Kasumi-1 (cell line): ENCODE results near the gene CCDC192.
"Not testable (repeated sequence)": the region's sequence is repeated elsewhere in the genome, so short reads cannot be mapped to it uniquely, and the experiment has no call there.

Source experiments
- DNase-seq, 2 experiments: peaks; one replicate each; lab custom pipeline; 2025; lab: John Stamatoyannopoulos, UW

The CCDC192 gene

GRCh38 chr5:127699416-127699815 is 3.8 kb upstream of the CCDC192 start:
- no peak for DNase-seq

- DNase-seq: no peak
Measured at GRCh38 chr5:127700237-127700766, 2.9 kb upstream of the CCDC192 start.

GRCh38 chr5:127702434-127702833 is 757 bp upstream of the CCDC192 start:
- no peak for DNase-seq

- peak; percentile 63 to 69 for DNase-seq
Measured at GRCh38 chr5:127705120-127705892, 2.1 kb downstream of the CCDC192 start.

- no peak for DNase-seq
Measured at GRCh38 chr5:127706691-127707090, 3.5 kb downstream of the CCDC192 start.

- DNase-seq: no peak
Measured at GRCh38 chr5:127707209-127707608, 4.0 kb downstream of the CCDC192 start.

- DNase-seq: not testable (repeated sequence)
Measured at GRCh38 chr5:127713083-127713482, 9.9 kb downstream of the CCDC192 start.

GRCh38 chr5:127718181-127718580 is 15.0 kb downstream of the CCDC192 start:
- no peak for DNase-seq

GRCh38 chr5:127723571-127723970 is 20.4 kb downstream of the CCDC192 start:
- peak; percentile 85 to 90 for DNase-seq

GRCh38 chr5:127725673-127726072 is 22.5 kb downstream of the CCDC192 start:
- DNase-seq: no peak

GRCh38 chr5:127732963-127733362 is 29.8 kb downstream of the CCDC192 start:
- no peak for DNase-seq

GRCh38 chr5:127739348-127739747 is 36.2 kb downstream of the CCDC192 start:
- DNase-seq: not testable (repeated sequence)

- no peak for DNase-seq
Measured at GRCh38 chr5:127739807-127740384, 36.7 kb downstream of the CCDC192 start.

GRCh38 chr5:127741412-127741811 is 38.2 kb downstream of the CCDC192 start:
- DNase-seq: no peak

GRCh38 chr5:127744241-127744640 is 41.0 kb downstream of the CCDC192 start:
- DNase-seq: no peak

GRCh38 chr5:127746756-127747155 is 43.6 kb downstream of the CCDC192 start:
- peak; percentile 60 to 62 for DNase-seq

- not testable (repeated sequence) for DNase-seq
Measured at GRCh38 chr5:127752503-127753265, 49.5 kb downstream of the CCDC192 start.

- DNase-seq: no peak
Measured at GRCh38 chr5:127754259-127754658, 51.1 kb downstream of the CCDC192 start.

- DNase-seq: no peak
Measured at GRCh38 chr5:127754706-127755105, 51.5 kb downstream of the CCDC192 start.

GRCh38 chr5:127757576-127757975 is 54.4 kb downstream of the CCDC192 start:
- DNase-seq: peak; percentile 62 to 70

GRCh38 chr5:127758766-127759283 is 55.6 kb downstream of the CCDC192 start:
- DNase-seq: no peak

- DNase-seq: no peak
Measured at GRCh38 chr5:127761869-127762268, 58.7 kb downstream of the CCDC192 start.
